Fibroblast of skin of right quadriceps (primary cell): ENCODE measurements around the gene PJA2.

Source experiments
- DNase-seq: peaks from one replicate; pipeline ENCODE4 v3.0.0-alpha.2; 2013

Gene PJA2

GRCh38 chr5:109408991-109409843, 557 bp downstream of the PJA2 start:
- DNase-seq = peak; percentile 78

DNA sequence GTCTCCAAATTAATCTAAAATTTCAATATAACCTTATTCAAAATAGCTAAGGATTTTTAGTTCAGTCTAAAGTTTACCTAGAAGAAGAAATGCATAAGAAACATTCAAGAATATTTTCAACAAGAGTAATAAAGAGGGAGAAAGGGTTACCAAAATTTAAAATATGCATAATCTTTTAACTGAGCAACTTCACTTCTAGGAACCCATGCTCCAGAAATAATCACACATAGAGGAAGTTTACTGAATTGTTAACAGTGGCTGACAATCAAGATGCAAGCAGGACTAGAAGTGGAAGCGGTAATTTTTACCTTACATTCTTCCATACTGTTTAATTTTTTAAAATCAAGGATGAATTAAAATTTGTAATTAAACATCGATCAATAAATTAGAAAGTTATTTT, 1.9 kb downstream of the PJA2 start:
- DNase-seq = no peak

DNA sequence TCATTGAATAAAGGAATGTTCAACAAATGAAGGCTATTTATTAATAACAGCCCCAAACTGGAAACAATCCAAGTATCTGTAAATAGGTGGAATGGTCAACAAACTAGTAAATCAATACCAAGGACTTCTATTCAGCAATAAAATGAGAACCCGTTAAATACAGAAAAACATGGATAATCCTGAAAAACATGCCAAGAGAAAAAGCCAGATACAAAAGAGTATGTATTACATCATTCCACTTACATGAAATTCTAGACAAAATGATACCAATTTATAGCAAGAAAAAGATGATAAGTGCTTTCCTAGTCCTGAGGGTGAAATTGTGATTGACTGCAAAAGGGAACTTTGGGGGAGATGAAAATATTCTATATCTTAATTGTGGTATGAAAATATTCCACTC, 3.1 kb downstream of the PJA2 start:
- no peak for DNase-seq

DNA sequence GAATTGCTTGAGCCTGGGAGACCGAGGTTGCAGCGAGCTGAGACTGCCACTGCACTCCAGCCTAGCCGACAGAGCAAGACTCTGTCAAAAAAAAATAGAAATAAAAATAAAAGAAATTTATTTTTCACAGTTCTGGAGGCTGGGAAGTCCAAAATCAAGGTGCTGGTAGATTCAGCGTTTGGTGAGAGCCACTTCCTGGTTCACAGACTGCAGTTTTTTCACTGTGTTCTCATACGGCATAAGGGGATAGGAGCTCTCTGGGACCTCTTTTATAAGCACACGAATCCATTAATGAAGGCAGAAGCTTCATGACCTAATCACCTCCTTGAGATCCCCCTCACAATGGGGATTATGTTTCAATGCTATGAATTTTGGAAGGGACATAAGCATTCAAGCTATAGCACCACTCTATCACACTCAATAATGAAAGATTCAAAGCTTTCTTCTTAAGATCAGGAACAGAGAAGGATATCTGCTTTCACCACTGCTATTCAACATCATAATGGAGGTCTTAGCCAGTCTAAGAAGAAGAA, 5.3 kb downstream of the PJA2 start:
- DNase-seq = no peak

GRCh38 chr5:109403469-109403868, 6.3 kb downstream of the PJA2 start:
- no peak for DNase-seq

DNA sequence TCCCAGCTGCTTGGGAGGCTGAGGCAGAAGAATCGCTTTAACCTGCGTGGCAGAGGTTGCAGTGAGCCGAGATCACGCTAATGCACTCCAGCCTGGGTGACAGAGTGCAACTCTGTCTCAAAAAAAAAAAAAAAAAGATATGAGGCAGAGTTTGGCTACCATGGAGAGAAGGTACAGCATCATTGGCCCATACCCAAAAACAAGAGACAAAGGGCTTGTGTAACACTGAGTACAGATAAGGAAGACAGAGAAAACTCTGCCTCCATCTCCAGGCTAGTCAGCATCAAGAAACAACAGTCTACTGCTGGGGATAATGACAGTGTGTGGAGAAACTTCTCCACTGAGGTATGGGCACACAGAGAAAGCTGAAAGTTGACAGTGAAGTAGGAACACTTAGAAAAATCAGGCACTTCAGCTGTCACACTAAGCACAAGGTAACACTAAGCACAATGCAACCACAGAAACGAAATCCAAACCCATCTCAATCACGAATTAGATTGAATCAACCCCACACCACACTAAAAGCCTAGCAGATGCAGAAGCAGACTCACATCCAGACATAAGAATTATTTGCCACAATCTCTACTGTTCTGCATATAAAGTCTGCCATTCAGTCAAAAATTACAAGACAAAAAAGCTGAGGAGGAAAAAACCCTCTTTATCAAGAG, 10.5 kb downstream of the PJA2 start:
- no peak for DNase-seq

GRCh38 chr5:109396965-109397364, 12.8 kb downstream of the PJA2 start:
- DNase-seq = no peak

GRCh38 chr5:109394806-109395205, 15.0 kb downstream of the PJA2 start:
- no peak for DNase-seq

GRCh38 chr5:109390188-109390587, 19.6 kb downstream of the PJA2 start:
- no peak for DNase-seq

DNA sequence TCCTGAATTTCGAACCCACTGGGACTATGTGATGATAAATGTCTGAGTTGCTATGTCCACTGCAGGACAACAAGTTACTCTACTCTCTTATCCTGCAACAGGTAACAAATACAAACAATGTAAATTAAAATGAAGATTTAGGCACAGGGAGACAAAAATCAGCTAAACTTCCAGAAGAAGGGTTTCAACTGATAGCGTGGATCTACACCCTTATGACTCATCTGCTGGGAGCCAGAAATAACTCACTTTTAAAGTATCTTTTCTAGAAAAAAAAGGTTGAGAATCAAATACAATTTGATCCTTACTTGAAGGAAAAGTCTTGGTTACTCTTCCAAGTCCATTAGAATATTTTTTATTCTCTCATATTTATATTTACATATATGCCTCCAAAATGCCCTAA, 21.4 kb downstream of the PJA2 start:
- DNase-seq = no peak

DNA sequence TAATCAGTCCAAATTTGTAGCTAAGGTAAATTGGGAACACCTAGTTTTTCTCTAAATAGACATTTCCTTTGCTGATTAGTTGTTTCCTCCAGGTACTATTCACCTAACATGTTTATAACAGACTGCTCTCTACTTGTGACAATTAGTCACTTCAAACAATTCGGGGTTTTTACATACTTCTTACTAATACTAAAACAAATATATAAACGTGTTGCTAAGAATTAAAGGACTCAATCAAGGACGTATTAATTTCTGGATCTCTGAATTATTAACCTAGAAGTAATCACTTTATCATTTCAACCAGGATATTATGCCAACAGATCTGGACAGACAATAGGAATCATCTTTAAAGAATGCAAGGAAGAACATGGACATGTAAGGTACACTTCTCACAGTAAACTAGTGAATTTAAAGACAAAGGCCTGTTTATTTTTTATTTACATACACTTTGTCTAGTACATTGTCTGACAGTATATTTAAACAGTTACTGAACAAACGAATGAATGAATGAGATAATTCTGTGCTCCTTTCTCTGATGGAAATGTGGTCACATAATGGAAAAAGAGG, 22.3 kb downstream of the PJA2 start:
- no peak for DNase-seq

DNA sequence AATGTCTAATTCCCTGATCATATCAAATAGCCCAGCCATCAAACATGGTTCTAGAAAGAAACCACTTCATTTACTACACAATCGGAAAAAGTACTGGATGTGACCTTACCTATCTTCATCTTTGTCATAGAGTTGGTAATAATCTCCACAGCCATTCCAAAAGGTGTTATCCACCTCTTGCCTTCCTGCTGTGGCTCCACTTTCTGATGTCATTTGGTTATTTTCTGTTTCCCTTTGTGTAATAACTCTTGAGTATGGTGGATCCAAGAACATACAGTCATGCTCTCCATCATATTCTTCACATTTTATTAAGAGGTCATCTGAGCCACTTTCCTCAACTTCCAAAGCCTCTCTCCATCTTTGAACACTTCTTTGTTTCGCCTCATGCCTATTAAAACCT, 31.7 kb downstream of the PJA2 start:
- no peak for DNase-seq

GRCh38 chr5:109374625-109375024, 35.1 kb downstream of the PJA2 start:
- no peak for DNase-seq

GRCh38 chr5:109373932-109374331, 35.8 kb downstream of the PJA2 start:
- no peak for DNase-seq

DNA sequence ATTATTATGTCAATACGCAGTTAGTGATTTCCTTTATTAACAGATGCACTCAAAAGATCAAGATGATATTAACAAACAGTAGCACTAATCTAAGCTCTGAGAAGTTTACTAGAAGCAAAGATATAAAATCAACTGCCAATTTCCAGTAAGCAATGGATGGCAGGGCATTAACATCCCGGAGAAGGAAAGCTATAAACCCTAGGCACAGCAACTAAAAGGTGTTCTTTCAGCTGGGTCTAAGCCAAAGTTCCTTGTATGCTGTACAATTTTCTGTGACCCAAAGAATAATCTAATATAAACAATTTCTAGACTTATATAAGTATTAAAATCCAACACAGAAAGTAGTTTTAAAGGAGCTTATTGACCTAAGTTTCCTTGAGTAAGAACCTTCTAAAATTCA, 39.4 kb downstream of the PJA2 start:
- no peak for DNase-seq

DNA sequence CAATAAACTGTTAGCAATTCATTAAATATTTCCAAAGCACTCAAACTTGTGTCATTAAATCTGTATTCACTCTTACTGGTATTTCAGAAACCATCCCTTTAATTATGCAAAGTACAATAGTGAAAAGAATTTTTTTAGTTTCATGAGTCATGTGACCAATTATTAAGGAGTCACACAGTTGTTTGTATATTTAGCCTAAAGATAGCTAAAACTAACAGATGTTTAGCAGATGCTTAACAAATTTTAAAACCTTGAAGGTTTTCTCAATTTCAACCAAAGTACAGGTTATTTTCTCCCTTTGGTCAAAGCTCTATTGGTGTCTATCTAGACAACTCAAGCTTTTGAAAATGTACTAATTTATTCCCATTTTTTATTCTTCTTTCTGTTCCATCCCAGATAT, 44.1 kb downstream of the PJA2 start:
- peak; percentile 11 for DNase-seq

DNA sequence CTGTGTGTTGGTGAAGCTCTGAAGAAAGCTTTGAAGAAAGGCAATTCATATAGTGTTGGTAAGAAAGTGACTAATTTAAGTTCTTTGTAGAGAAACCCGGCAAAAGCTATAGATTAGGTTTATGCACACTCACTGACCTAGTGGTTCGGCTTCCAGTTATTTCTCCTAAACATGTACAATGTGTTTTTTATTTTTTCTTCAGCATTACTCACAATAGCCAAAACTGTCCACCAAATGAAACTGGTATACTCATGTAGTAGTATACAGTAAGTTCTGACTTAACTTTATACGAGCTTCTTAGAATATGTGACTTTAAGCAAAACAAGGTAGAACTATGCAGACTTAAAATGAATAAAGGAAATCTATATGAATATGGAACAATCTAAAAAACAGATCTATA, 44.8 kb downstream of the PJA2 start:
- no peak for DNase-seq

- no peak for DNase-seq
Observed at GRCh38 chr5:109359642-109360041, 50.1 kb downstream of the PJA2 start.

GRCh38 chr5:109357807-109358206, 52.0 kb downstream of the PJA2 start:
- DNase-seq = no peak

GRCh38 chr5:109354761-109355160, 55.0 kb downstream of the PJA2 start:
- DNase-seq = no peak

- no peak for DNase-seq
Observed at GRCh38 chr5:109351988-109352864, 57.5 kb downstream of the PJA2 start.

- DNase-seq = no peak
Observed at GRCh38 chr5:109350537-109351270, 59.1 kb downstream of the PJA2 start.
